Measurements from ENCODE around the gene OGFOD1.

Gene OGFOD1

GRCh38 chr16:56451753-56452689, 667 bp downstream of the OGFOD1 start:
- peak overlapping the region; percentile 90 for H3K27ac ChIP-seq (replicated peaks)
- no peaks in the 10 kb centered on the region for H3K27me3 ChIP-seq (ENCODE audit: insufficient read depth, poor library complexity, severe bottlenecking)
- DNase-seq (ENCODE audit: low read depth in 1 of 2, low spot score in 1 of 2): peak; percentile 31 to 42
- TF ChIP-seq SPI1 (IDR thresholded peaks at IDR 0.05; ENCODE audit: borderline replicate concordance, low read depth): no peak
- TF ChIP-seq CTCF (IDR thresholded peaks at IDR 0.05; ENCODE audit: insufficient read depth, low read length): no peak
- TF ChIP-seq POLR2AphosphoS5 (IDR thresholded peaks at IDR 0.05; ENCODE audit: low read depth): no peak
- TF ChIP-seq REST (IDR thresholded peaks at IDR 0.05; ENCODE audit: insufficient replicate concordance, low read depth): no peak
- TF ChIP-seq GABPA (IDR thresholded peaks at IDR 0.05; ENCODE audit: low read depth): no peak
- H3K4me3 ChIP-seq (replicated peaks; ENCODE audit: insufficient read depth, low read length): peak overlapping the region; percentile 94

GRCh38 chr16:56457927-56458470, 6.6 kb downstream of the OGFOD1 start:
- H3K4me3 ChIP-seq (replicated peaks; ENCODE audit: insufficient read depth, low read length): no peak overlapping the region
- DNase-seq (ENCODE audit: low read depth in 1 of 2, low spot score in 1 of 2): no peak
- TF ChIP-seq POLR2AphosphoS5 (IDR thresholded peaks at IDR 0.05; ENCODE audit: low read depth) (no peak), REST (IDR thresholded peaks at IDR 0.05; ENCODE audit: insufficient replicate concordance, low read depth) (no peak), CTCF (IDR thresholded peaks at IDR 0.05; ENCODE audit: insufficient read depth, low read length) (no peak), GABPA (IDR thresholded peaks at IDR 0.05; ENCODE audit: low read depth) (no peak), SPI1 (IDR thresholded peaks at IDR 0.05; ENCODE audit: borderline replicate concordance, low read depth) (no peak)
- no peaks in the 10 kb centered on the region for H3K27me3 ChIP-seq (ENCODE audit: insufficient read depth, poor library complexity, severe bottlenecking)
- H3K27ac ChIP-seq (replicated peaks): no peak overlapping the region

- no peak overlapping the region for H3K4me3 ChIP-seq (replicated peaks; ENCODE audit: insufficient read depth, low read length)
Measured at GRCh38 chr16:56460101-56460500, 8.7 kb downstream of the OGFOD1 start.

More at GRCh38 chr16:56460101-56460500, 8.7 kb downstream of the OGFOD1 start:
- TF ChIP-seq POLR2AphosphoS5 (IDR thresholded peaks at IDR 0.05; ENCODE audit: low read depth): no peak
- TF ChIP-seq REST (IDR thresholded peaks at IDR 0.05; ENCODE audit: insufficient replicate concordance, low read depth): no peak
- TF ChIP-seq SPI1 (IDR thresholded peaks at IDR 0.05; ENCODE audit: borderline replicate concordance, low read depth): no peak
- no peak for TF ChIP-seq CTCF (IDR thresholded peaks at IDR 0.05; ENCODE audit: insufficient read depth, low read length)
- TF ChIP-seq GABPA (IDR thresholded peaks at IDR 0.05; ENCODE audit: low read depth): no peak
- Histone ChIP-seq H3K27ac (replicated peaks) (no peak overlapping the region), H3K27me3 (ENCODE audit: insufficient read depth, poor library complexity, severe bottlenecking) (no peaks in the 10 kb centered on the region)
- DNase-seq (ENCODE audit: low read depth in 1 of 2, low spot score in 1 of 2): no peak
